AG08396 (cell line): ENCODE data around the gene DNAJC5G.
"Not testable (repeated sequence)": the region's sequence is repeated elsewhere in the genome, so short reads cannot be mapped to it uniquely, and the experiment has no call there.

Experiments
- DNase-seq: peaks from one replicate; pipeline ENCODE4 v3.0.0; 2012; ENCODE audit warnings: low spot score, mixed read lengths

Gene DNAJC5G

GRCh38 chr2:27309651-27310050 is 34.4 kb downstream of the DNAJC5G start:
- DNase-seq, result no peak

- no peak for DNase-seq
Observed at GRCh38 chr2:27312152-27312551, 36.9 kb downstream of the DNAJC5G start.

- DNase-seq, result no peak
Observed at GRCh38 chr2:27313882-27314645, 38.8 kb downstream of the DNAJC5G start.

GRCh38 chr2:27314709-27315108 is 39.5 kb downstream of the DNAJC5G start:
- no peak for DNase-seq

DNA sequence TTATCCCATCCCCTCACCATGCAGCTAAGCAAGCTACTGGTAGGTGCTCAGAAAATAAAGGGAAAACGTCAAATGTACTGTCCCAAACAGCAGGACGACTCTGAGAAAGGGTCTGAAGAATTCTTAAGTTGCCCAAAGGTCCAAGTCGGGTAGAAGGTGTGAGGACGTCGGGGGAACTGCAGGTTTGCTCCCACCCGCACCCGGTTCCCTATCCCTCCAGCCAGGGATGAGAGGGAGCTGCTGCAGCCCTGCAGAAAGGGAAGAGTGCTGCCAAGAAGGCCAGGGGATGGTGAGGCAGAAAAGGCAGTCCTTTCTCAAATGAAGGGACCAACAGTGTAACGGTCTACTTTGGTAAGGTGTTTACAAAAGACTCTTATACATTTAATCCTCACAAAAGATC is 39.9 kb downstream of the DNAJC5G start:
- no peak for DNase-seq

DNA sequence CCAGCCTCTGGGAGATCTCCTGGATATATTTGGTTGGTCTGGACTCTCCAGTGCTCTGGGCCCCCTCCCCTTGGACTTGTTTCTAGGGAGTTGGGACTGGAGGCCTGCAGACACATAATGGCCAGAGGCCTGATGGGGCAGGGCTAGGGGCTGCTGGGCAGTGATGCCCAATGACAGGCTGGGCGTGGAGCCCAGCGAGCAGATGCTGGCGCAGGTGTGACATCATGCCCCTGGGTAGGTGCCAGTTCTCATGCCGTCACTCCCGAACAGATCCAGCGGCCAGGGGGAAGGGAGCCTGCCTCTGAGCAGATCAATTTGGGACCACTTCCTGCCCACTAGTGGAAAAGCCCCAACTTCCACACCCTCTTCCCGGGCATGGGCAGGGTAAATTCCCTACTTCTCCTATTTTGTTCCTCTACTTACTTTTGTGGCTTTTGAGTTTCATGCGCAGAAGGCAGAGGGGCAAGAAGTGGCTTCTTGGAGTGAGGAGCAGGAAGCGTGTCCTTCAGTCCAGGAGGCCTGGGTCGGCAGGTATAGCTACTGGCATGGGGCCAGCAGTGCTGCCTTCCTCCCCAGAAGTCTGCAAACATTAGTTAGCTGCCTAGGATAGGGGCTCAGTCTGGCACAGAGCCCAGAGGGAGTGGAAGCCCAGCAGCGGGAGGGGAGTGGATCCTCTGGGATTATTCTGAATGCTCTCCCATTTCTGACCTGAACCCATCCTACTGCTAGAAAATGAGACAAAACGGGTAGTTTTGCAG is 41.6 kb downstream of the DNAJC5G start:
- DNase-seq, result no peak

DNA sequence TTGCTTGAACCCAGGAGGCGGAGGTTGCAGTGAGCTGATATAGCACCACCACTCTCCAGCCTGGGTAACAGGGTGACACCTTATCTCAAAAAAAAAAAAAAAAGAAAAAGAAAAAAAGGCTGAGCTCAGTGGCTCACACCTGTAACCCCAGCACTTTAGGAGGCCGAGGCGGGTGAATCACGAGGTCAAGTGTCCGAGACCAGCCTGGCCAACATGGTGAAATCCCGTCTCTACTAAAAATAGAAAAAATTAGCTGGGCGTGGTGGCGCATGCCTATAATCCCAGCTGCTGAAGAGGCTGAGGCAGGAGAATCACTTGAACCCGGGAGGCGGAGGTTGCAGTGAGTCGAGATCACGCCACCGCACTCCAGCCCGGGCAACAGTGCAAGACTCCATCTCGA is 44.6 kb downstream of the DNAJC5G start:
- DNase-seq, result not testable (repeated sequence)

DNA sequence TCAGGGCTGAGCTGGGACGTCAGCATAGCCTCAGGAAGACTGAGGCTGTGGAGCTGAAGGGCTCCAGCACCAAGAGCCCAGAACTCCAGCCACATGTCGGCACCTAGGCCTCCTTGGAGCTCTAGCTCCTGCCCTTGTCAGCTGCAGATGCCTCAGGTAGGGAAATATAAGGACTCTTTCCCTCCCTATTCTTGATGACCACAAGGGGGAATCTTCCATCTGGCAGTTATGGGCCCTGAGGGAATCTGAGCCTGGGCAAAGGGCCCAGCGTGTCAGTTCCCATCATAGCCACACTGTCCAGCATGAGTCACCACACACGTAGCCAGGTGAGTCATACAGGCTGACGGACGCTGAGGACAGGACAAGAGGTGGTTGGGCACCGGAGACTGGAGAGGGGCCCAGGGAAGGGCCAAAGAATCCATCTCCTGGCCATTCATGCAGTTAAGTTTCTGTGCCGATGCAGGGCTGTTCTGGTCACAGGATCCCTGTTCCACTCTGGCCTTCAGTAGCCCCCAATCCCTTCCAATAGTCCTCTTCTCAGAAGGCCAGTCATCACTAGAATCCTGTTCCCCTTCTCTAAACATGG is 45.8 kb downstream of the DNAJC5G start:
- peak; percentile 93 for DNase-seq

DNA sequence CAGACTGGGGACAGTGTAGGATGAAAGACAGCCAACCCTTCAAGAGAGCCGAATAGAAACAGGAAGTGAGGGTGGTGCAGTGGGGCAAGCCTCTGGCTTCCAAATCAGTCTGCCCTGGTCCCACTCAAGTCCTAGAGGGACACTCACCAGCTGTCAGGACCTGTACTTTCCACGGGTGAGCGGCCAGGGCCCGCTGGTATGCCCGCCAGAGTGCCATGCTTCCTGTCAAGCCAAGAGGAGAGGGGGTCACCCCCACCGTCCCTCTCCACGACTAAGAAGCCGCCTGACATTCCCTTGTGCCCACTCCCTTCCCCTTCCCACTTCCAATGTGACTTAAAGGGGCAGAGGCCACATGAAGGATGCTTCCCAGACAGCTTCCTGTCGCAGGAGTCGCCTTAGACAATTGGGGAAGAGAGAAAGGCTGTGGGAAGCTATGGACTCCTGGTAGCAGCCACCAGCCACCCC is 47.1 kb downstream of the DNAJC5G start:
- no peak for DNase-seq

DNA sequence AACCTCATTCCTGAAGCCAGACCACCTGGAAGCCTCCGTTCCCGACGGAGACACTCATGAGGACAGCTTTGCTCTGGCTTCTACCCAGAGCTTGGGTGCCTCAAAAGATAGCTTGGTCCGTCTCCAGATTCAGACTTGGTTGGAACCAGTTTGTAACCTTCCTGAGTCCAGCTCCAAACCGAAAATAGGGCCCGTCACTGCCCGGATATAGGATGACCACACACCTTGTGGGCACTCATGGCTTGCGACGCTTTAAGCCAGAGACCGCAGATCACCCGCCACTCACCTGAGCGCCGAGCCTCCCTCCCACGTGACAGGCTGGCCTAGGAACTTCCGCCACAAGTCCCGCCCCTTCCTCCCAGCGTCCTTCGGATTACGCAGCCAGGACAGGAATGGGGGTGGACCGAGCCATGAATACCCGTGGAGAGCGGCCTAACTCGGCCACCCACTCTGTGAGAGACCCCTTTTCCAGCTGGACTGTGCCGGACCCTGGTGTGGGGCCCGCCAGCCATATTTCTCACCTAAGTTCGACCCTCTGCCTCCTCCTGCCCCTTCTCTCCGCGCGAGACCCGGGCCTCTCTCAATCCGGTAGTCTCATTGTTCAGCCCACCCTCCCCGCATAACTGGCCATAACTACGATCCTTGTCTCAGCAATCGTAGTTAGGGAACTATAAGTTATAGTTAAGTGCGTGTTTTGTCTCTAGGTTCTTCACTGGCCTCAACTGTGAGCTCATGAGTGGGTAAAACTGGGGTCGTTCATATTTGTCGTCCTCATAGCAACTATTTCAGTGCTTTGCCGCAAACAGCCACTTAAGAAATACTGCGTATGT is 47.7 kb downstream of the DNAJC5G start, which contains the start of gene MPV17:
Gene MPV17, minus strand, starts transcription at position 332 of the 830 bp plus-strand sequence. CDS start 580 bp downstream, outside the sequence.
- DNase-seq, result peak; percentile 95

DNA sequence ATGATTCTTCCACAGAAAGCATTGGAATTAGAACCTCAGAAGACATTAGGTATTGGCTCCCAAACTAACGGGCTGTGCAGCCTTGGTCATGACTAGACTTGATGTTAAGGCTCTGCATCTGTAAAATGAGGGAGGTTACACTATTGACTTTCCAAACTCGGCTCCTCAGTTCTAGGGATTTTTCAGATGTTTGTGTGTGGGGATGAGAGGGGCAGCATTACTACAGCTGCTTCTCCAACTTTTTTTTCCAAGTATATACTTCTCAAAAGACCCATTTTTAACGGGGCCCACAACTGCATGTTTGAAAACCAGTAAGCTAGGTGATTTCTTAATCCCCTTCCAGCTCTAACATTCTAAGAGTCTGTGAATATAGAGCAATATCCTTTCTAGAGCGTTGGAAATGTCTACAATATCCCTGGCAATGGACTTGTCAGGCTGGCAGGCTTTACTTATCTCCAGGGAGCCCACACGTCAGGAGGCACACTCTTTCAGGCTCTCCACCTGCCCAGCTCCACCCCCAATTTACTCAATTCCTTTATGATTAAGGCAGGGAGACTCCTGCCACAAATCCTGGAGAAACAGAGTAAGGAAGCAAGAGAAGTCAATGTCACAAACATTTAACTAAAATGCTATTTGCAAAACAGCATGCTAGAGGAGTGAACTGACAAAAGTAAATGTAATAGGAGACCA is 48.5 kb downstream of the DNAJC5G start:
- DNase-seq, result no peak

DNA sequence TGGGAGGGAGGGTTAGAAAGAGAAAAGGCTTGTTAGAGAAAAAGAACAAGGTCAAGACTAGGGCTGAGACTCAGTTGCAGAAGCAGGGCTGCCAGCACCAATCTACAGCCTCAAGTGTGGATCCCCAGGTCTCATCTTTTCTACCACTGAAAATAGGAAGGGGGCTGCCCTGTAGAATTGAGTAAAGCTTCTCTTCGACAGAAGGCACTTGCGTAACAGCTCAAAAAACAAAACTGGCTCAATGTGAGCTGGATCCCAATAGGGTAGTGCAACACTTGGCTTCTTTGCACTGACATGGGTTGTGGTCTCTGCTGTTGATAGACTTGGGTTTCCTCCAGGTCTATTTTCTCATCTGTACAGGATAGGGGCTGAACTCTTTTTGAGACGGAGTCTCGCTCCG is 49.5 kb downstream of the DNAJC5G start:
- DNase-seq, result no peak
